Cardiac muscle cell (in vitro differentiated cells and primary cell): Measurements from ENCODE around the gene KLHL1. TPM values are rescaled to one million over a fixed set of nuclear protein-coding genes. Genes with fewer than 3 reads are reported as not detected.
A peak's percentile ranks its signal among the peaks of the same experiment; 100 is the strongest.

Experiments used
- DNase-seq, 2 donors: peaks; one replicate each; pipeline versions ENCODE4 v3.0.0 to v3.0.0-alpha.2; 2010 to 2017; ENCODE audit warnings: low read depth in 1 of 2, low spot score in 1 of 2
- H3K27ac ChIP-seq: fragments of 200-600 bp; sonication (generic); 2 replicates; pipeline ENCODE4 v1.5.1; 2016
- H3K27me3 ChIP-seq: fragments of 200-600 bp; sonication (generic); 2 replicates; pipeline ENCODE4 v1.6.0; 2016; ENCODE audit warnings: control low read depth
- H3K36me3 ChIP-seq: fragments of 200-600 bp; sonication (generic); 2 replicates; pipeline ENCODE4 v1.5.1; 2016; ENCODE audit warnings: control low read depth
- H3K4me1 ChIP-seq: fragments of 200-600 bp; sonication (generic); 2 replicates; pipeline ENCODE4 v1.8.1; 2017; ENCODE audit warnings: low read depth, mild to moderate bottlenecking, mixed run types
- H3K4me3 ChIP-seq: fragments of 200-600 bp; sonication (generic); 2 replicates; pipeline ENCODE4 v1.5.1; 2016; ENCODE audit warnings: mild to moderate bottlenecking
- H3K9me3 ChIP-seq: fragments of 200-600 bp; sonication (generic); 2 replicates; pipeline ENCODE4 v1.5.1; 2017; ENCODE audit warnings: low read depth, mild to moderate bottlenecking, control low read depth
- CTCF ChIP-seq: IDR thresholded peaks from 2 replicates; pipeline ENCODE4 v1.5.1; 2012; ENCODE audit warnings: low read depth, mild to moderate bottlenecking, low read length
- polyA plus RNA-seq: library from polyadenylated mRNA; unstranded; fragments of >200 nt; fragmentation: Nextera tagmentation; extraction: Ambion mirVana; gene quantifications from 2 replicates; pipeline ENCODE4 v1.2.1, GENCODE V29; 2016
- total RNA-seq: library from RNA; depleted of rRNA; stranded (reverse); fragments of >200 nt; gene quantifications from 2 replicates; pipeline ENCODE4 v1.2.3, GENCODE V29; 2016

The KLHL1 gene
- total and polyA plus RNA-seq, 2 experiments from 2014 or later: not detected

GRCh38 chr13:69856331-69856730, 251.9 kb downstream of the KLHL1 start:
- H3K4me1 ChIP-seq: peaks cover 5% of the 10 kb centered on the region
- no peak for TF ChIP-seq CTCF
- peak overlapping the region; percentile 45 for H3K27ac ChIP-seq
- peak in 1 of 2 donors; percentile 42 for DNase-seq
- no peak overlapping the region for H3K4me3 ChIP-seq
- H3K36me3 ChIP-seq: no peaks in the 10 kb centered on the region
- no peaks in the 10 kb centered on the region for H3K27me3 ChIP-seq
- H3K9me3 ChIP-seq: no peaks in the 10 kb centered on the region

DNA sequence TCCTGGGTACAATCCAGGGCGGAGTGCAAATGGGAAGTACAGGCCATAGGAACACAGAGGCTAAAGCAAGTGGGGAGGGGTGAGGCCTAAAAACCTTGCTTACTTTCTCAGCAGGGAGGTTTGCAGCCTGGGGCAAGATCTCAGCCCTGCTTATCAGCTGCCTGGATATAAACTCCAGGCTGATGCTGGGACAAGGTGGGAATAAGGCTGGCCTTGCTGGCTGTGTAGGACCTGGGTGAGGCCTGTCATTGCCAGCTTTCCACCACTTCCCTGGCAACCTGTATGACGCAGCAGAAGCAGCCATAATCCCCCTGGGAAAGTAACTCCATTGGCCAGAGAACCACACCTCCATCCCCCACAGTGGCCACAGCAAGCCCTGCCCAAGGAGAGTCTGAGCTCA, 279.7 kb downstream of the KLHL1 start:
- H3K36me3 ChIP-seq: no peaks in the 10 kb centered on the region
- H3K4me3 ChIP-seq: no peak overlapping the region
- TF ChIP-seq CTCF: no peak
- H3K9me3 ChIP-seq: no peaks in the 10 kb centered on the region
- no peaks in the 10 kb centered on the region for H3K4me1 ChIP-seq
- no peak overlapping the region for H3K27ac ChIP-seq
- no peak for DNase-seq
- H3K27me3 ChIP-seq: no peaks in the 10 kb centered on the region

DNA sequence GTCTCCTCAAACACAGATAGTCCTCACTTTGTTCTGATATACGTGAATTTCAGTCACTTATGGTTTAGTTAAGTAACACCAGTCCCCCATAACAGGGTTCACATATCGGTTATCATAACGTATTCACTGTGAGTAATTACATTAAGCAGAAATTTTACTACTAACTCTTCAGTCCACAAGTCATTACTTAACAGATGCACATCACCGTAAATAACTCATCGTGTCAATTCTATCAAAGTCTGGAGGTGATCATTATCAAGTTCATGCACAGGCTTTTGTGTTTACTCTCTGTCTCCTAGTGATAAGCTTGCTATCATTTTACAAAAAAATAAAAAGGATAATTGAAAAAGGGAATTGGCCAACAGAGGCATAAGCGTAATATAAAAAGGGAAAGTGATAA, 288.1 kb downstream of the KLHL1 start:
- H3K4me3 ChIP-seq: no peak overlapping the region
- no peak overlapping the region for H3K27ac ChIP-seq
- no peaks in the 10 kb centered on the region for H3K4me1 ChIP-seq
- TF ChIP-seq CTCF: no peak
- no peaks in the 10 kb centered on the region for H3K9me3 ChIP-seq
- no peak for DNase-seq
- no peaks in the 10 kb centered on the region for H3K36me3 ChIP-seq
- H3K27me3 ChIP-seq: no peaks in the 10 kb centered on the region

- no peak for DNase-seq
- no peaks in the 10 kb centered on the region for H3K9me3 ChIP-seq
- H3K27ac ChIP-seq: no peak overlapping the region
- no peaks in the 10 kb centered on the region for H3K36me3 ChIP-seq
- H3K27me3 ChIP-seq: no peaks in the 10 kb centered on the region
- no peak for TF ChIP-seq CTCF
- no peak overlapping the region for H3K4me3 ChIP-seq
- no peaks in the 10 kb centered on the region for H3K4me1 ChIP-seq
These were observed 290.9 kb downstream of the KLHL1 start for GRCh38 chr13:69817333-69817869.

DNA sequence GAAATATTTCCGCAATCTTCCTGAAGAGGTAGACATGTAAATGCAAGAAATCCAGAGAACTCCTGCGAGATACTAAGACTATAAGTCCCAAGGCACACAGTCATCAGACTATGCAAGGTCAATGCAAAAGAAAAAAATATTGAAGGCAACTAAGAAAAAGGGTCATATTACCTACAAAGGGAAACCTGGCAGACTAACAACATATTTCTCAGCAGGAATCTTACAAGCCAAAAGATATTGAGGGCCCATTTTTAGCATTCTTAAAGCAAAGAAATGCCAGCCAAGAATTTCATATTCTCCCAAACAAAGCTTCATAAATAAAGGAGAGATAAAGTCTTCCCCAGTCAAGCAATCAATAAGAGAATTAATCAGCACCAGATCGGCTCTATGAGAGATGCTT, 299.1 kb downstream of the KLHL1 start:
- Histone ChIP-seq H3K4me1 (no peaks in the 10 kb centered on the region), H3K27me3 (no peaks in the 10 kb centered on the region), H3K9me3 (no peaks in the 10 kb centered on the region), H3K27ac (no peak overlapping the region), H3K4me3 (no peak overlapping the region), H3K36me3 (no peaks in the 10 kb centered on the region)
- DNase-seq: no peak
- TF ChIP-seq CTCF: no peak

DNA sequence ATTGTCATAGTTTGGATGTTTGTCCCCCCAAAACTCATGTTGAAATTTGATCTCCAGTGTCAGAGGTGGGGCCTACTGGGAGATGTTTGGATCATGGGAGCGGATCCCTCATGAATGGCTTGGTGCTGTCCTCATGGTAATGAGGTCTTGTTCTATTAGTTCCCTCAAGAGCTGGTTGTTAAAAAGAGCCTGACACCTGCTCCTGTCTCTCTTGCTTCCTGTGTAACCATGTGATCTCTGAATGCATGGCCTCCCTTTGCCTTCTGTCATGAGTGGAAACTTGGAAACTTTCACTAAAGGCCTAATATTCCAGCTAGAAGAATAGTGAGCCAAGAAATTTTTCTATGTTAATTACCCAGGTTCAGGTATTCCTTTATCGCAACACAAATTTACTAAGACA, 312.0 kb downstream of the KLHL1 start:
- Histone ChIP-seq H3K9me3 (no peaks in the 10 kb centered on the region), H3K36me3 (no peaks in the 10 kb centered on the region), H3K27ac (no peak overlapping the region), H3K4me1 (no peaks in the 10 kb centered on the region), H3K27me3 (no peaks in the 10 kb centered on the region), H3K4me3 (no peak overlapping the region)
- DNase-seq: no peak
- no peak for TF ChIP-seq CTCF
